Inferior parietal cortex (tissue), 1 donor: ENCODE measurements around the gene ADAMTS8.

Source experiments
- DNase-seq: peaks from one replicate; pipeline ENCODE4 v3.0.0-alpha.2; 2016; ENCODE audit errors: extremely low spot score

The ADAMTS8 gene

GRCh38 chr11:130428316-130429119 is at the start of gene ADAMTS8:
ADAMTS8 (minus strand) TSS chr11:130428609; CDS start chr11:130428286, 323 bp downstream.
- no peak for DNase-seq

- no peak for DNase-seq
Observed at GRCh38 chr11:130477586-130478203, 49.3 kb upstream of the ADAMTS8 start.

- peak; percentile 9 for DNase-seq
Observed at GRCh38 chr11:130476922-130477491, 48.6 kb upstream of the ADAMTS8 start.

GRCh38 chr11:130476200-130476921 is 48.0 kb upstream of the ADAMTS8 start:
- no peak for DNase-seq

GRCh38 chr11:130475426-130476053 is 47.1 kb upstream of the ADAMTS8 start:
- no peak for DNase-seq

GRCh38 chr11:130474637-130475400 is 46.4 kb upstream of the ADAMTS8 start:
- no peak for DNase-seq

GRCh38 chr11:130473795-130474377 is 45.5 kb upstream of the ADAMTS8 start:
- DNase-seq: no peak

GRCh38 chr11:130473056-130473794 is 44.8 kb upstream of the ADAMTS8 start:
- DNase-seq: no peak

- no peak for DNase-seq
Observed at GRCh38 chr11:130472434-130472961, 44.1 kb upstream of the ADAMTS8 start.

GRCh38 chr11:130471731-130472433 is 43.5 kb upstream of the ADAMTS8 start:
- no peak for DNase-seq

GRCh38 chr11:130470832-130471706 is 42.7 kb upstream of the ADAMTS8 start:
- DNase-seq: no peak

- no peak for DNase-seq
Observed at GRCh38 chr11:130469181-130469580, 40.8 kb upstream of the ADAMTS8 start.

- no peak for DNase-seq
Observed at GRCh38 chr11:130467116-130467900, 38.9 kb upstream of the ADAMTS8 start.

GRCh38 chr11:130465263-130465662 is 36.9 kb upstream of the ADAMTS8 start:
- DNase-seq: no peak

- DNase-seq: no peak
Observed at GRCh38 chr11:130464291-130464812, 35.9 kb upstream of the ADAMTS8 start.

- DNase-seq: no peak
Observed at GRCh38 chr11:130462931-130463330, 34.5 kb upstream of the ADAMTS8 start.
